Measurements from ENCODE around the gene FCHSD1.
A peak's percentile ranks its signal among the peaks of the same experiment; 100 is the strongest.

The FCHSD1 gene

DNA sequence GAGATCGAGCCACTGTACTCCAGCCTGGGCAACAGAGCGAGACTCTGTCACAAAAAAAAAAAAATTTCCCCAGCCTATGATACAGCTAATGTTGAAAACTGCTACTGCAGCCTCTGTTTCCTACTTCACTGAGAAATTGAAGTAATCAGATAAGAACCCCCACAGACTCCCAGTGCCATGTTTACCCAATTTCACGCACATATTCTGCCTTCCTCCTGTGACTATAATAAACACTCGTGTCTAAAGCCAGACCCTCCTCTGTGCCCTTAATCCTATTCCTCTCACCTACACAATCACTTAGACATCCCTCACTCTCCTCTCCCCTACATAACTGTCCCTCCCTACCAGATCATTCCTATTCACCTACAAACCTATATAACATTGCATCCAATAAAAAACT is 24.5 kb upstream of the FCHSD1 start:
- Histone ChIP-seq H3K4me3 (no peak overlapping the region), H3K27ac (no peak overlapping the region)

GRCh38 chr5:141674747-141675146 is 23.5 kb upstream of the FCHSD1 start:
- H3K4me3 ChIP-seq: no peak overlapping the region
- no peak overlapping the region for H3K27ac ChIP-seq

- no peak overlapping the region for H3K27ac ChIP-seq
- H3K4me3 ChIP-seq: no peak overlapping the region
These were observed 21.9 kb upstream of the FCHSD1 start for GRCh38 chr5:141672841-141673813.

DNA sequence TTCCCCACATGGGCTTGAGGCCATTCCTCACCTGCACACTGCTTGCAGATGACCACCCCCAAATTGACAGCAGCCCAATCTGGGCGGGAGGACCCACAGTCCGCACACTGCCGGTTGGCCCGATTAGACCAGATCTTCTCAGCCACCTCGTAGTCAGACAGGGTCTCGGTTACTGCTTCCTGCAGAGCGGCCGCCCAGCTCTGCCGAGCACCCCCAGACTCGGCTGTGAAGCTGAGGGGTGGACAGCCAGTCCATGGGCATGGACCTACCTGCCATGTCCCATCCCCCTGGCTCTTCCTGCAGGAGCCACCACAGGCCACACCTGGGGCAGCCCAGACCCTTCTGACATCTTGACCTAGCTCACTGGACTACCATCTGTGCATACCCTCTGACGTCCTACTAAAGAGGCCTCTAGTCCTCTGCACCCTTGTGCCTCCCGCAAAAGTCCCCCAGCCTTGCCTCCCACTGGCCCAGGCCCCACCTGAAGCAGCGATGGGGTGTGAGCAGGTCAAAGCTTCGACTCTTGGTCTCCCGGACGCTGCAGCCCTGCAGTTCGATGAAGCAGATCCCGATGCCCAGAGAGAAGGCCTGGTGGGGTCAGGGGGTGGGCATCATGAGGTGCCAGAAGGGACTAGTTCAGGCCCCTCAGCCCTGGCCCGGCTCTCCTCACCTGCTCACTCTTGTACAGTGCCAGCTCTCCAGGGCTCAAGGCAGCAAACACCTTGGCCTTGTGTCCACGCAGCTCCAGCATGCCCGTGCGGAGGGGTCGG is 21.0 kb upstream of the FCHSD1 start:
- no peak overlapping the region for H3K4me3 ChIP-seq
- no peak overlapping the region for H3K27ac ChIP-seq

DNA sequence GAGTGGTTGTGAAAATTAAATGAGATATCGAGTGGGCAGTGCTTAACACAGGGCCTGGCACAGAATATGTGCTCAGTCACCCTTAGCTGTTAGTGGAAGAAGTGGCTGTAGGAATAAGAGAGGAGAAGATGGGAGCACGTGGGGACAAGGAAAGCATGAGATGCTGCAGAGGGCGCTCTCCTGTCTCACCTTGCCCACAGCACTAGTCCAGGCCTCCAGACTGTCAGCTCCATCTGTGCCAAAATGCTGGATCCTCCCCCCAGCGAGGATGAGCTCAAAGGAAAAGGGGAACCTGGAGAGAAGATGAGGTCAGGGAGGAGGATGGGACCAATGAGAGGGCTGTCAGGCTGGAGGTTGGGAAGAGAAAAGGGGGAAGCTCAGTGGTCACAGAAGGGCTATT is 18.3 kb upstream of the FCHSD1 start:
- no peak overlapping the region for H3K4me3 ChIP-seq
- no peak overlapping the region for H3K27ac ChIP-seq

GRCh38 chr5:141668601-141669265 is 17.5 kb upstream of the FCHSD1 start:
- Histone ChIP-seq H3K27ac (no peak overlapping the region), H3K4me3 (no peak overlapping the region)

- Histone ChIP-seq H3K27ac (no peak overlapping the region), H3K4me3 (no peak overlapping the region)
These were observed 15.1 kb upstream of the FCHSD1 start for GRCh38 chr5:141665995-141666940.

- Histone ChIP-seq H3K4me3 (no peak overlapping the region), H3K27ac (no peak overlapping the region)
These were observed 13.7 kb upstream of the FCHSD1 start for GRCh38 chr5:141664733-141665461.

DNA sequence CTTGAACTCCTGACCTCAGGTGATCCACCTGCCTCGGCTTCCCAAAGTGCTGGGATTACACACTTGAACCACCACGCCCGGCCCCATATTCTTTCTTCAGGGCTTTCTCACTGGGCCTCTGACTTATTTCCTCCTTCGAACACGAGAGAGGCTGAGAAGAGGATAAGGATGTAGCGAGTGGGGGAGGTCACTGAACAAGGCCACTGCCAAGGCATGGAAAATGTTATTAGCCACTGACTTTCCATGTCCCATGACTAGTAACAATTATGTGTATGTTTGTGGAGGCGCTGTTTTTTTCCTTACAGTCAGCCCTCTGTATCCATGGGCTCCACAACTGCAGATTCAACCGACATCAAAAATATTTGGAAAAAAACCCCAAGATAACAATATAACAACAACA is 12.3 kb upstream of the FCHSD1 start:
- Histone ChIP-seq H3K27ac (no peak overlapping the region), H3K4me3 (no peak overlapping the region)

DNA sequence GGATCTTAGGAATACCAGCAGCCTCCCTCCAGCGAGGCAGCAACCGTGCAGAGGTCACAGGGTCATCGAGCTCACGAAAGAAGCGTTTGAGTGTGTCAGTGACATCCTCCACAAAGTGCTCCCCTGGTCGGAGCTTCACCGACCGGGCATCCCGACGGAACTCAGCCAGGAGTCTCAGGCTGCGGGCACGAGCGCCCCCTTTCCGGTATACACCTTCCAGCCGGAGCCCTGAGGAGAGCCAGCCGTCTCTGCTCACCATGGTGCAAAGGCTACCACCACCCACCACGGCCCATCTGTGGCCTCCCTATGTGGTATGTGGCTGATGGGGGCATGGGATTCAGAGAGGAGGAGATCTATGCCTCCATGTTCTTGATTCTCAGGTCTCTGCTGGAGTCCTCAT is 10.8 kb upstream of the FCHSD1 start:
- no peak overlapping the region for H3K4me3 ChIP-seq

DNA sequence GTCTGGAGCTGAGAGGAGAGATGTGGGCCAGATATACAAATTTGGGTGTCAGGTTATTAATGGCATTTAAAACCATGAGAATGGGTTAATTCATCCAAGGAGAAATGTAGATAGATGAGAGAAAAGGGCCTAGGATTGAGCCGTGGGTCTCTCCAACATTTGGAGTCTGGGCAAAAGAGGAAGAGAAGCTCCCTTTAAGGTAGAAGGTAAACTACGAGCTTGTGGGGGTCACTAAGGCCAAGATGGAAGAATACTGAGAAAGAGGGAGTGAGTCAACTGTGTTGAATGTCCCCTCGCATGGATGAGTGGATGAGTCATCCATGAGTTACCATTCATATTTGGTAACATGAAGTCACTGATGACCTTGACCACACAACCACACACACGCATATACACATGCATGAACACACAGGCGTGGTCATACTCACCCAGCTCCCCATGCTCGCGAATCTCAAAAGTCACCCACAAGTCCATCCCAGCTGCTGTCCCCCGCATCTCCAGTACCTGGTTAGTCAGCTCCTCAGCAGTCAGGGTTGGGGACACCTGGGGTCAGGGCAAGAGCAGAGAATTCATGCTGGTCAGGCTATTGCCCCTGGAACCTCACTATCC is 6.8 kb upstream of the FCHSD1 start:
- no peak overlapping the region for H3K27ac ChIP-seq
- no peak overlapping the region for H3K4me3 ChIP-seq

More for the DNA sequence above, 10.8 kb upstream of the FCHSD1 start:
- no peak overlapping the region for H3K27ac ChIP-seq

DNA sequence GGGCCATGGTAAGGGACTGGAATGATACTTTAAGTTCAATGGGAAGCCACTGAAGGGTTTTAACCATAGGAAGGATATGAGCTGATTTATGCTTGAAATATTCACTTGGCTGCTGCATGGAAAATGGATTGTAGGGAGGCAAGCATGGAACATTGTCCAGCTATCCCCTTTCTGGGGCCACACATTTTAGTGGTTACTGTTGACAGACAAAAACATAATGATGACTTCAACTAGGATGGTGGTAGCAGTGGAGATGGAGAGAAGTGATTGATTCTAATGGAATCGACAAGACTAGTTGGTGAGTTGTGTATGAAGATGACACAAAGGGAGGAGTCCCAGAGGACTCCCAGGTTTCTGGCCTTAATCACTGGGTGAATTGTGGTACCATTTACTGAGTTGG is 6.2 kb upstream of the FCHSD1 start:
- Histone ChIP-seq H3K4me3 (no peak overlapping the region), H3K27ac (no peak overlapping the region)

DNA sequence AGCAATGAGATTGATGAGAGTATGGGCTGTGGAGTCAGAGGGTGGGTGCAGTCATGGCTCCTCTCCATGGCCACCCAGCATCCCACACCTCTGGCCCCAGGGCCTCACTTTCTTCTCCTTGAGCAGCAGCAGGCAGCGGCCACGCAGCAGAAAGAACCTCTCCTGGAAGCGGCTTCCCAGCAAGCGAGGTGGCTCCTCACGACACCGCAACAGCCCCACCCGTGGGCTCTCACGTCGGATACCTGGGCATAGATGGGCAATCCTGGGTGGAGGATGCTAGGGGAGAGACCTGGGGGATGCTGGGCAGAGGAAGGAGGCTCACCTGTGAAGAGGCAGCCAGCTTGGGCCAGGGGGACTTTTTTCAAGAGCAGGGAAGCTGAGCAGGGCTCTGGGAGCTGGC is 5.2 kb upstream of the FCHSD1 start:
- no peak overlapping the region for H3K27ac ChIP-seq
- no peak overlapping the region for H3K4me3 ChIP-seq

DNA sequence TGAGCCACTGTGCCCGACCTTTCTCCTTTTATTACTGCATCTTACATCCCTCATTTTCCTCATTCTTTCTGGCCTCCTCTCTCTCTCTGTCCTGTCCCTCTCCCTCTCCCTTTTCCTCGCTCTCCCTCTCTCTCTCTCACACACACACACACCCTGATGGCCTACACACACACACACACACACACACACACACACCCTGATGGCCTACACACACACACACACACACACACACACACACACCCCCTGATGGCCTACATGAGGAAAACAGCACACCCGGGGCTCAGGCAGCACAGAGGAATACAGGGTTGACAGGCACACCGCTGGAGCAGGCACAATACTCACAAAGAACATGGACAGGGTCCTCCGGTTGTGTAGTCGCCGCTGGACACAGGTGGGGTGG is 3.8 kb upstream of the FCHSD1 start:
- Histone ChIP-seq H3K27ac (no peak overlapping the region), H3K4me3 (no peak overlapping the region)

DNA sequence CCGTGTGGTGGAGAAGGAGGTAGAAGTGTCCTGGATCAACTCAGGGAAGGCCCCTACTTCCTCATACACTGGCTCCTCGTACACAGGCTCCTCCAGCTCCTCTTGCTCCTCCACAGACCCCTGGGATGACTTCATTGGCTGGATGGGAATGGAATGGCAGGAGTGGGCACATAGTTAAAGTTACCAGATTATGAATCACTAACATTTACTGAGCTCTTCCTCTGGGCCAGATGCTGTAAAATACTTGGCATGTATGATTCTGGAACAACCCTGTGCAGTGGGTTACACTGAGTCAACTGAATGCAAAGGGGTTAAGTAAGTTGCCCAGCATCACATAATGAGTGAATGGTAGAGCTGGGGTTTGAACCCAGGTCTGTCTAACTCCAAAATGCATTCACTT is 3.1 kb upstream of the FCHSD1 start:
- Histone ChIP-seq H3K4me3 (no peak overlapping the region), H3K27ac (no peak overlapping the region)

GRCh38 chr5:141651728-141652105 is 499 bp upstream of the FCHSD1 start:
- H3K27ac ChIP-seq: peak overlapping the region in 19 of 21 experiments; percentile 21 to 83 (median 67)

DNA sequence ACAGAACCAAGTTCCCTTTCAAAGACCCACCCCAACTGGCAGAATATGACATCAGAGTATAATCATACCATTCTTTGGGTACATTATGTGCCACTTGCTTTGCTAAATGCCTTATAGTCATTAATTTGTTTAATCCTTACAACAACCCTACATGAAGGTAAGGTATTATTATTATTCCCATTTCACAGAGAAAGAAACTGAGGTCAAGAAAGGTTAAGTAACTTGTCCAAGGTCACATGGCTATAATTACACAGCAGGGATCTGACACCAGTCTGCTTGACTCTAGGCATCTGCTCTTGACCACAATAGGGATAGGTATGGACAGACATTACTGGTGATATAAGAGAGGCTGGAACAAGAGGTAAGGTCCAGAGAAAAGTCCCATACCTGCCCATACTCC is 1.2 kb downstream of the FCHSD1 start:
- Histone ChIP-seq H3K4me3 (no peak overlapping the region), H3K27ac (peak overlapping the region in 1 of 21 experiments; percentile 67)

More at GRCh38 chr5:141651728-141652105, 499 bp upstream of the FCHSD1 start:
- H3K4me3 ChIP-seq: peak overlapping the region; percentile 47 to 69 (median 52)

- no peak overlapping the region for H3K4me3 ChIP-seq
- H3K27ac ChIP-seq: no peak overlapping the region
These were observed 2.0 kb downstream of the FCHSD1 start for GRCh38 chr5:141649056-141649688.

Data from skin epidermis (tissue), 12 donors.